Activated T-helper 2 cell treated with anti-CD3 and anti-CD28 coated beads, Interferon-gamma antibody, Interleukin-2, Interleukin-4, amounts not matched to agents 10 μg/mL and 5 μg/mL and 100 μg/mL, durations not matched to agents 14 hours and 24 hours and 36 hours (primary cell): ENCODE measurements around the gene IFI27L2. TPM values are rescaled to one million over a fixed set of nuclear protein-coding genes. Genes with fewer than 3 reads are reported as not detected.

Experiments
- DNase-seq: peaks from one replicate; pipeline ENCODE4 v3.0.0; 2021; ENCODE audit warnings: low spot score
- H3K27ac Mint-ChIP-seq: one replicate; pipeline ENCODE4 v1.8.0; 2021; ENCODE audit warnings: mixed read lengths
- H3K27me3 Mint-ChIP-seq: one replicate; pipeline ENCODE4 v1.8.0; 2021; ENCODE audit warnings: low read depth, mixed read lengths
- H3K36me3 Mint-ChIP-seq: one replicate; pipeline ENCODE4 v1.8.0; 2021; ENCODE audit warnings: low read depth, mixed read lengths
- H3K4me1 Mint-ChIP-seq: one replicate; pipeline ENCODE4 v1.8.0; 2021; ENCODE audit warnings: low read depth, mixed read lengths
- H3K4me3 Mint-ChIP-seq: one replicate; pipeline ENCODE4 v1.8.0; 2021; ENCODE audit warnings: low read depth, mild to moderate bottlenecking, moderate library complexity, mixed read lengths
- H3K9me3 Mint-ChIP-seq: one replicate; pipeline ENCODE4 v1.8.0; 2021; ENCODE audit warnings: mixed read lengths
- intact Hi-C: fragments of 100-400 bp; cut with micrococcal nuclease; formaldehyde crosslinking; loops from one replicate; pipeline ENCODE4 v1.15.1; 2023
- total RNA-seq: library from RNA; stranded (reverse); gene quantifications from 2 replicates; pipeline ENCODE4 v1.2.3, GENCODE V29; 2022

IFI27L2 gene
- total RNA-seq, 1 donor from 2014 or later: 47.4 TPM

GRCh38 chr14:94126800-94127199 is 2.6 kb downstream of the IFI27L2 start:
- Mint-ChIP-seq H3K9me3 (no peaks in the 10 kb centered on the region), H3K4me1 (peaks cover 16% of the 10 kb centered on the region), H3K36me3 (no peaks in the 10 kb centered on the region), H3K27ac (no peak overlapping the region), H3K27me3 (peaks cover 5% of the 10 kb centered on the region), H3K4me3 (no peak overlapping the region)
- no peak for DNase-seq
- intact Hi-C loops: no loop called here

GRCh38 chr14:94126419-94126677 is 3.1 kb downstream of the IFI27L2 start:
- no peak for DNase-seq
- H3K27ac Mint-ChIP-seq: no peak overlapping the region
- peaks cover 16% of the 10 kb centered on the region for H3K4me1 Mint-ChIP-seq
- H3K36me3 Mint-ChIP-seq: no peaks in the 10 kb centered on the region
- intact Hi-C loops: no loop called here
- peaks cover 8% of the 10 kb centered on the region for H3K27me3 Mint-ChIP-seq
- no peaks in the 10 kb centered on the region for H3K9me3 Mint-ChIP-seq
- H3K4me3 Mint-ChIP-seq: no peak overlapping the region

GRCh38 chr14:94125659-94126418 is 3.6 kb downstream of the IFI27L2 start:
- Mint-ChIP-seq H3K36me3 (no peaks in the 10 kb centered on the region), H3K4me1 (peaks cover 16% of the 10 kb centered on the region), H3K27ac (no peak overlapping the region), H3K9me3 (peaks cover 3% of the 10 kb centered on the region), H3K4me3 (no peak overlapping the region), H3K27me3 (peaks cover 7% of the 10 kb centered on the region)
- intact Hi-C loops: no loop called here
- DNase-seq: no peak

- peaks cover 9% of the 10 kb centered on the region for H3K4me1 Mint-ChIP-seq
- intact Hi-C loops: no loop called here
- peaks cover 11% of the 10 kb centered on the region for H3K27me3 Mint-ChIP-seq
- H3K4me3 Mint-ChIP-seq: no peak overlapping the region
- no peak overlapping the region for H3K27ac Mint-ChIP-seq
- peaks cover 8% of the 10 kb centered on the region for H3K9me3 Mint-ChIP-seq
- DNase-seq: no peak
- H3K36me3 Mint-ChIP-seq: no peaks in the 10 kb centered on the region
These were observed 4.6 kb downstream of the IFI27L2 start for GRCh38 chr14:94124582-94125377.

- Mint-ChIP-seq H3K36me3 (no peaks in the 10 kb centered on the region), H3K27me3 (peaks cover 11% of the 10 kb centered on the region), H3K4me3 (no peak overlapping the region)
These were observed 5.5 kb downstream of the IFI27L2 start for GRCh38 chr14:94123868-94124267.

GRCh38 chr14:94123296-94123695 is 6.1 kb downstream of the IFI27L2 start:
- no peak overlapping the region for H3K4me3 Mint-ChIP-seq
- H3K27ac Mint-ChIP-seq: no peak overlapping the region
- H3K9me3 Mint-ChIP-seq: peaks cover 13% of the 10 kb centered on the region
- H3K36me3 Mint-ChIP-seq: no peaks in the 10 kb centered on the region
- peaks cover 11% of the 10 kb centered on the region for H3K27me3 Mint-ChIP-seq
- DNase-seq: no peak
- intact Hi-C loops: no loop called here
- H3K4me1 Mint-ChIP-seq: no peaks in the 10 kb centered on the region

More at GRCh38 chr14:94123868-94124267, 5.5 kb downstream of the IFI27L2 start:
- H3K4me1 Mint-ChIP-seq: peaks cover 5% of the 10 kb centered on the region
- intact Hi-C loops: no loop called here
- H3K9me3 Mint-ChIP-seq: peaks cover 13% of the 10 kb centered on the region
- DNase-seq: no peak
- no peak overlapping the region for H3K27ac Mint-ChIP-seq

GRCh38 chr14:94122438-94122837 is 7.0 kb downstream of the IFI27L2 start:
- H3K27me3 Mint-ChIP-seq: peaks cover 14% of the 10 kb centered on the region
- H3K4me3 Mint-ChIP-seq: no peak overlapping the region
- H3K9me3 Mint-ChIP-seq: peaks cover 13% of the 10 kb centered on the region
- intact Hi-C loops: no loop called here
- H3K36me3 Mint-ChIP-seq: no peaks in the 10 kb centered on the region
- H3K4me1 Mint-ChIP-seq: no peaks in the 10 kb centered on the region
- H3K27ac Mint-ChIP-seq: no peak overlapping the region
- DNase-seq: no peak

GRCh38 chr14:94121485-94121884 is 7.9 kb downstream of the IFI27L2 start:
- intact Hi-C loops: no loop called here
- DNase-seq: no peak
- H3K4me1 Mint-ChIP-seq: no peaks in the 10 kb centered on the region
- H3K36me3 Mint-ChIP-seq: no peaks in the 10 kb centered on the region
- peaks cover 14% of the 10 kb centered on the region for H3K27me3 Mint-ChIP-seq
- H3K4me3 Mint-ChIP-seq: no peak overlapping the region
- H3K9me3 Mint-ChIP-seq: peaks cover 13% of the 10 kb centered on the region
- H3K27ac Mint-ChIP-seq: no peak overlapping the region

- Mint-ChIP-seq H3K36me3 (no peaks in the 10 kb centered on the region), H3K4me1 (no peaks in the 10 kb centered on the region), H3K4me3 (no peak overlapping the region), H3K9me3 (peaks cover 13% of the 10 kb centered on the region), H3K27ac (no peak overlapping the region), H3K27me3 (peaks cover 14% of the 10 kb centered on the region)
- DNase-seq: no peak
- intact Hi-C loops: no loop called here
These were observed 8.6 kb downstream of the IFI27L2 start for GRCh38 chr14:94120667-94121340.

GRCh38 chr14:94119071-94119470 is 10.3 kb downstream of the IFI27L2 start:
- no peaks in the 10 kb centered on the region for H3K4me1 Mint-ChIP-seq
- H3K27me3 Mint-ChIP-seq: peaks cover 15% of the 10 kb centered on the region
- H3K36me3 Mint-ChIP-seq: no peaks in the 10 kb centered on the region
- peaks cover 13% of the 10 kb centered on the region for H3K9me3 Mint-ChIP-seq
- H3K27ac Mint-ChIP-seq: no peak overlapping the region
- no peak overlapping the region for H3K4me3 Mint-ChIP-seq
- DNase-seq: no peak
- intact Hi-C loops: no loop called here

GRCh38 chr14:94117856-94118255 is 11.5 kb downstream of the IFI27L2 start:
- intact Hi-C loops: no loop called here
- Mint-ChIP-seq H3K27me3 (peaks cover 15% of the 10 kb centered on the region), H3K4me1 (no peaks in the 10 kb centered on the region), H3K36me3 (no peaks in the 10 kb centered on the region), H3K4me3 (no peak overlapping the region), H3K9me3 (peaks cover 13% of the 10 kb centered on the region), H3K27ac (no peak overlapping the region)
- DNase-seq: no peak

- no peak overlapping the region for H3K27ac Mint-ChIP-seq
- peaks cover 13% of the 10 kb centered on the region for H3K9me3 Mint-ChIP-seq
- intact Hi-C loops: no loop called here
- H3K4me1 Mint-ChIP-seq: peaks cover 2% of the 10 kb centered on the region
- no peak for DNase-seq
- no peak overlapping the region for H3K4me3 Mint-ChIP-seq
- H3K36me3 Mint-ChIP-seq: no peaks in the 10 kb centered on the region
- H3K27me3 Mint-ChIP-seq: peaks cover 15% of the 10 kb centered on the region
These were observed 12.7 kb downstream of the IFI27L2 start for GRCh38 chr14:94116701-94117100.

GRCh38 chr14:94115631-94116030 is 13.8 kb downstream of the IFI27L2 start:
- H3K4me1 Mint-ChIP-seq: peaks cover 2% of the 10 kb centered on the region
- peaks cover 6% of the 10 kb centered on the region for H3K27me3 Mint-ChIP-seq
- no peaks in the 10 kb centered on the region for H3K36me3 Mint-ChIP-seq
- no peak overlapping the region for H3K27ac Mint-ChIP-seq
- DNase-seq: no peak
- no peak overlapping the region for H3K4me3 Mint-ChIP-seq
- intact Hi-C loops: no loop called here
- H3K9me3 Mint-ChIP-seq: peaks cover 7% of the 10 kb centered on the region
